Hepatocyte (in vitro differentiated cells): ENCODE results near the gene IRX4. TPM values are rescaled to one million over a fixed set of nuclear protein-coding genes. Genes with fewer than 3 reads are reported as not detected.

Experiments used
- DNase-seq: peaks from one replicate; pipeline ENCODE4 v3.0.0-alpha.2; 2016; ENCODE audit warnings: low spot score
- H2AFZ ChIP-seq: fragments of 200-600 bp; sonication (generic); 2 replicates; pipeline ENCODE4 v1.6.0; 2016; ENCODE audit warnings: antibody characterized with exemption, mild to moderate bottlenecking
- H3K27ac ChIP-seq: fragments of 200-600 bp; sonication (generic); 2 replicates; pipeline ENCODE4 v1.5.1; 2016; ENCODE audit warnings: mild to moderate bottlenecking
- H3K27me3 ChIP-seq: fragments of 200-600 bp; sonication (generic); 2 replicates; pipeline ENCODE4 v1.6.1; 2016
- H3K36me3 ChIP-seq: fragments of 200-600 bp; sonication (generic); replicated peaks from 2 replicates; pipeline ENCODE4 v1.5.1; 2016; ENCODE audit warnings: low read depth; ENCODE audit not compliant: insufficient read depth
- H3K4me1 ChIP-seq: fragments of 200-600 bp; sonication (generic); 2 replicates; pipeline ENCODE4 v1.5.1; 2016; ENCODE audit warnings: mild to moderate bottlenecking, moderate library complexity; ENCODE audit not compliant: insufficient read depth
- H3K4me2 ChIP-seq: fragments of 200-600 bp; sonication (generic); 2 replicates; pipeline ENCODE4 v1.6.0; 2016
- H3K4me3 ChIP-seq: fragments of 200-600 bp; sonication (generic); 2 replicates; pipeline ENCODE4 v1.5.1; 2016; ENCODE audit warnings: mild to moderate bottlenecking
- H3K79me2 ChIP-seq: fragments of 200-600 bp; sonication (generic); 2 replicates; pipeline ENCODE4 v1.6.0; 2017; ENCODE audit warnings: mild to moderate bottlenecking
- H3K9me2 ChIP-seq: fragments of 200-600 bp; sonication (generic); replicated peaks from 2 replicates; pipeline ENCODE4 v1.6.0; 2017; ENCODE audit warnings: mild to moderate bottlenecking; ENCODE audit not compliant: insufficient read depth
- H3K9me3 ChIP-seq: fragments of 200-600 bp; sonication (generic); 2 replicates; pipeline ENCODE4 v1.5.1; 2016; ENCODE audit warnings: low read depth, mild to moderate bottlenecking
- H4K20me1 ChIP-seq: fragments of 200-600 bp; sonication (generic); 2 replicates; pipeline ENCODE4 v1.6.0; 2016; ENCODE audit warnings: mild to moderate bottlenecking; ENCODE audit not compliant: insufficient read depth, poor library complexity, severe bottlenecking
- EZH2 ChIP-seq: fragments of 200-600 bp; sonication (generic); IDR thresholded peaks from 2 replicates; pipeline ENCODE4 v1.6.1; 2016; ENCODE audit warnings: antibody characterized with exemption, mild to moderate bottlenecking, borderline replicate concordance
- EZH2phosphoT487 ChIP-seq: fragments of 200-600 bp; sonication (generic); IDR thresholded peaks from one replicate; pipeline ENCODE4 v1.6.1; 2018; ENCODE audit warnings: antibody characterized with exemption, mild to moderate bottlenecking, low read depth, moderate library complexity; ENCODE audit not compliant: unreplicated experiment, severe bottlenecking
- WGBS: methylation state at CpG from one replicate; pipeline ENCODE4 v1.1.6; 2016; ENCODE audit warnings: low lambda C conversion rate; ENCODE audit errors: missing lambda C conversion rate; 5-methylcytosine and 5-hydroxymethylcytosine counted together
- polyA plus RNA-seq: library from polyadenylated mRNA; unstranded; fragments of >200 nt; fragmentation: Nextera tagmentation; extraction: Ambion mirVana; gene quantifications from 2 replicates; pipeline ENCODE4 v1.2.1, GENCODE V29; 2016
- total RNA-seq: library from RNA; depleted of rRNA; stranded (reverse); fragments of >200 nt; gene quantifications from 2 replicates; pipeline ENCODE4 v1.2.3, GENCODE V29; 2014
- TF ChIP-seq, protein P1 (sequence below): fragments of 200-600 bp; sonication (generic); IDR thresholded peaks from 2 replicates; pipeline ENCODE4 v1.5.1; 2016; ENCODE audit warnings: antibody characterized with exemption, mild to moderate bottlenecking; ENCODE audit not compliant: poor library complexity

IRX4 gene
- total and polyA plus RNA-seq, 2 experiments from 2014 or later, result not detected

DNA sequence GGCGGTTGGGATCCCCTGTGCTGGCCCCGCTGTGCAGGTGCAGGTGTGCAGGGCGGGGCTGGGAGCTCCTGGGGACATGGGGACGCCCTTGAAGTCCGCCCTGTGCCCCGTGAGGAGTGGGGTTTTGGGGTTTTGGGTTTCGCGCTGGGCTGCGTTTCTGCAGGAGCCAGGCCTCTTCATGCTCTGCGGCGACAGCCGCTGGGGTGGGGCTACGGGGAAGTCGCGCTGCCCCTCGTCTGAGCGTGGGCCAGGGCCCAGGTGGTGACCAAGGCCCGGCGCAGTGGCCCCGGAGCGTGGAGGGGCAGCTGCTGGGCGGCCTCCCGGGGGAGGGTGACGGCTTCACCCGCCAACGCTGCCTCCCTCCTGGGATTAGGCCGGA lies 47.8 kb upstream of the IRX4 start:
- H3K9me2 ChIP-seq, result no peaks in the 10 kb centered on the region
- H3K4me3 ChIP-seq, result peak overlapping the region; percentile 21
- 27% methylated on average over 20 of the region's 27 CpGs for WGBS

DNA sequence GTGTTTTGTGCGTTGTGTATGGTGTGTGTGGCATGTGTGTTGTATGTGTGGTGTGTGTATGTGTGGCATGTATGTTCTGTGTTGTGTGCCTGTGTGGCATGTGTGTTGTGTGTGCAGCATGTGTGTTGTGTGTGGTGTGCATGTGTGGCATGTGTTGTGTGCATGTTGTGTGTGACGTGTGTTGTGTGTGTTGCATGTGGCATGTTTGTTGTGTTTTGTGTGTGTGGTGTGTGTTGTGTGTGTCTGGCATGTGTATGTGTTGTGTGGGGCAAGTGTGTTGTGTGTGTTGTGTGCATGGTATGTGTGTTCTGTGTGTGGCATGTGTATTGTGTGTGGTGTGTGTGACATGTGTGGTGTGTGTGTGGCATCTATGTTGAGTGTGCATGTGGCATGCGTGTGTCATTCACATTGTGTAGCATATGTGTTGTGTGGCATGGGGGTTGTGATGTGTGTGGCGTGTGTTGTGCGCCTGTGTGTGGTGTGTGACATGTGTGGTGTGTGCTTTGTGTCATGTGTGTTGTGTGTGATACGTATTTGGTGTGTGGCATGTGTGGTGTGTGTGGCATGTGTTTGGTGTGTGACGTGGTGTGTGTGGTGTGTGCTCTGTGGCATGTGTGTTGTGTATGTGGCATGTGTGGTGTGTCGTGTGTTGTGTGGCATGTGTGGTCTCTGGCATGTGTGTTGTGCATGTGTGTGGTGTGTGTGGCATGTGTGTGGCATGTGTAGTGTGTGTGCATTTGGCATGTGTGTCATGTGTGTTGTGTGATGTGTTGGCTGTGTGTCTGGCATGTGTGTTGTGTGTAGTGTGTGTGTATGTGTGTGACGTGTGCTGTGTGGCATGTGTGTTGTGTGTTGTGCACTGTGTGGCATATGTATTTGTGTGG lies 46.6 kb upstream of the IRX4 start:
- Histone ChIP-seq H3K4me1 (peaks cover 13% of the 10 kb centered on the region), H3K9me2 (no peaks in the 10 kb centered on the region), H3K36me3 (no peaks in the 10 kb centered on the region), H4K20me1 (no peaks in the 10 kb centered on the region), H3K9me3 (no peaks in the 10 kb centered on the region), H2AFZ (no peak overlapping the region), H3K4me2 (no peak overlapping the region), H3K27me3 (peaks cover 50% of the 10 kb centered on the region), H3K4me3 (no peak overlapping the region), H3K79me2 (no peaks in the 10 kb centered on the region), H3K27ac (no peak overlapping the region)
- no peak for DNase-seq
- WGBS, result 84% methylated on average over 9 of the region's 9 CpGs
- no peak for TF ChIP-seq EZH2phosphoT487
- TF ChIP-seq, protein P1, sequence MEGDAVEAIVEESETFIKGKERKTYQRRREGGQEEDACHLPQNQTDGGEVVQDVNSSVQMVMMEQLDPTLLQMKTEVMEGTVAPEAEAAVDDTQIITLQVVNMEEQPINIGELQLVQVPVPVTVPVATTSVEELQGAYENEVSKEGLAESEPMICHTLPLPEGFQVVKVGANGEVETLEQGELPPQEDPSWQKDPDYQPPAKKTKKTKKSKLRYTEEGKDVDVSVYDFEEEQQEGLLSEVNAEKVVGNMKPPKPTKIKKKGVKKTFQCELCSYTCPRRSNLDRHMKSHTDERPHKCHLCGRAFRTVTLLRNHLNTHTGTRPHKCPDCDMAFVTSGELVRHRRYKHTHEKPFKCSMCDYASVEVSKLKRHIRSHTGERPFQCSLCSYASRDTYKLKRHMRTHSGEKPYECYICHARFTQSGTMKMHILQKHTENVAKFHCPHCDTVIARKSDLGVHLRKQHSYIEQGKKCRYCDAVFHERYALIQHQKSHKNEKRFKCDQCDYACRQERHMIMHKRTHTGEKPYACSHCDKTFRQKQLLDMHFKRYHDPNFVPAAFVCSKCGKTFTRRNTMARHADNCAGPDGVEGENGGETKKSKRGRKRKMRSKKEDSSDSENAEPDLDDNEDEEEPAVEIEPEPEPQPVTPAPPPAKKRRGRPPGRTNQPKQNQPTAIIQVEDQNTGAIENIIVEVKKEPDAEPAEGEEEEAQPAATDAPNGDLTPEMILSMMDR, result no peak

More for the DNA sequence above, 47.8 kb upstream of the IRX4 start:
- Histone ChIP-seq H3K4me1 (peaks cover 13% of the 10 kb centered on the region), H2AFZ (no peak overlapping the region), H3K79me2 (no peaks in the 10 kb centered on the region), H3K27me3 (peaks cover 50% of the 10 kb centered on the region), H3K9me3 (no peaks in the 10 kb centered on the region), H4K20me1 (no peaks in the 10 kb centered on the region), H3K27ac (no peak overlapping the region), H3K36me3 (no peaks in the 10 kb centered on the region), H3K4me2 (peak overlapping the region; percentile 88)
- no peak for DNase-seq
- TF ChIP-seq, protein P1, result no peak
- TF ChIP-seq EZH2 (no peak), EZH2phosphoT487 (no peak)

DNA sequence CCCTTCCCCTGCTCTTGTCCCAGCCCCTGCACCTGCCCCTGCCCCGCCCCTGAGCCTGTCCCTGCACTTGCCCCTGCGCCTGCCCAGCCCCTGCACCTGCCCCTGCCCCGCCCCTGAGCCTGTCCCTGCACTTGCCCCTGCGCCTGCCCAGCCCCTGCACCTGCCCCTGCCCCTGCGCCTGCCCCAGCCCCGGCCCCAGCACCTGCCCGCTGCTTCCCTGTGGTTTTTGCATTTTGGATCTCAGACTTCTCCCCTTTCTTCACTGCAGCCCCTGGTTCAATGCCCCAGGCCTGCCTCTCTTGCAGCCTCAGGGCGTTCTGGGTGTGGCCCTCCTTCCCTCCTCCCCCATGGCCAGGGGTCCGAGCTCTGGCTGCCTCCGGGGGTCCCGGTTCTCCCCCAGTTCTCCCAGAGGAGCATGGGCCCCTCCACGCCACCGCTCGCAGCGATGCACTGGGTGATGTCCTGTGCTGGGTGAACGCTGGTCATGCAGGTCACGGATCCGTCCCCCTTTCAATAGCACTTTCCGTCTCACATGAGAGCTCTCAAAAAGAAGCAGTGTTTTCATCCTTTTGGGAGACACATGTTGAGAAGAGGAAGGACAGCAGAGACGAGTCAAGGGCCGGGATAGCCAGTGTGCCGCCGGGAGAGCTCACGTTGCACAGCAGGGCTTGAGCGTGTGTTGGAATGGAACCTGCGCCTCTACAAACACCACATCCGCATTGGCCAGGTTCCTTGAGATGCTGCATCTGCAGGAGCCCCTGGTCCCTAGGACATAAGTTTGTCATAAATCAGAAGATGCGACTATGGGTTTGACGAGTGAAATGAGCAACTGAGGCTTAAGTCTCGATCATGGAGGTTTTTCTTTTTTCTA lies 44.0 kb upstream of the IRX4 start:
- Histone ChIP-seq H3K27me3 (peaks cover 29% of the 10 kb centered on the region), H4K20me1 (no peaks in the 10 kb centered on the region)

More for the DNA sequence above, 44.0 kb upstream of the IRX4 start:
- Histone ChIP-seq H3K9me2 (no peaks in the 10 kb centered on the region), H3K4me1 (peaks cover 12% of the 10 kb centered on the region), H3K36me3 (no peaks in the 10 kb centered on the region), H3K4me3 (no peak overlapping the region), H3K79me2 (no peaks in the 10 kb centered on the region), H3K4me2 (no peak overlapping the region), H2AFZ (no peak overlapping the region), H3K27ac (no peak overlapping the region), H3K9me3 (no peaks in the 10 kb centered on the region)
- no peak for DNase-seq
- TF ChIP-seq, protein P1, result no peak
- TF ChIP-seq EZH2 (no peak), EZH2phosphoT487 (no peak)
- 91% methylated on average over 23 of the region's 30 CpGs for WGBS
